ENCODE data around the gene SLC34A3. TPM values are rescaled to one million over a fixed set of nuclear protein-coding genes. Genes with fewer than 3 reads are reported as not detected.
A peak's percentile ranks its signal among the peaks of the same experiment; 100 is the strongest.

Gene SLC34A3
- total RNA-seq, 1 donor from 2014 or later, result not detected

GRCh38 chr9:137192859-137193258 lies 37.8 kb upstream of the SLC34A3 start:
- H3K27me3 ChIP-seq (ENCODE audit: control insufficient read depth, insufficient read depth, low read length), result no peaks in the 10 kb centered on the region
- H3K36me3 ChIP-seq (ENCODE audit: control insufficient read depth, insufficient read depth, low read length), result peaks cover 13% of the 10 kb centered on the region
- no peak for TF ChIP-seq CTCF (IDR thresholded peaks at IDR 0.05; ENCODE audit: insufficient read depth, low read length, severe bottlenecking)
- DNase-seq (ENCODE audit: low read depth) (no peak), FAIRE-seq (no peak)
- no peak overlapping the region for H3K4me3 ChIP-seq (ENCODE audit: low read depth, low read length)

GRCh38 chr9:137193771-137194170 lies 36.9 kb upstream of the SLC34A3 start:
- Histone ChIP-seq H3K4me3 (ENCODE audit: low read depth, low read length) (no peak overlapping the region), H3K27me3 (ENCODE audit: control insufficient read depth, insufficient read depth, low read length) (no peaks in the 10 kb centered on the region), H3K36me3 (ENCODE audit: control insufficient read depth, insufficient read depth, low read length) (peaks cover 13% of the 10 kb centered on the region)
- no peak for TF ChIP-seq CTCF (IDR thresholded peaks at IDR 0.05; ENCODE audit: insufficient read depth, low read length, severe bottlenecking)
- FAIRE-seq (no peak), DNase-seq (ENCODE audit: low read depth) (no peak)

- H3K27me3 ChIP-seq (ENCODE audit: control insufficient read depth, insufficient read depth, low read length), result no peaks in the 10 kb centered on the region
- no peak for TF ChIP-seq CTCF (IDR thresholded peaks at IDR 0.05; ENCODE audit: insufficient read depth, low read length, severe bottlenecking)
- peaks cover 13% of the 10 kb centered on the region for H3K36me3 ChIP-seq (ENCODE audit: control insufficient read depth, insufficient read depth, low read length)
- no peak overlapping the region for H3K4me3 ChIP-seq (ENCODE audit: low read depth, low read length)
- FAIRE-seq (no peak), DNase-seq (ENCODE audit: low read depth) (no peak)
Measured at GRCh38 chr9:137194388-137194787, 36.3 kb upstream of the SLC34A3 start.

GRCh38 chr9:137194909-137195308 lies 35.8 kb upstream of the SLC34A3 start:
- Histone ChIP-seq H3K36me3 (ENCODE audit: control insufficient read depth, insufficient read depth, low read length) (peaks cover 9% of the 10 kb centered on the region), H3K4me3 (ENCODE audit: low read depth, low read length) (no peak overlapping the region), H3K27me3 (ENCODE audit: control insufficient read depth, insufficient read depth, low read length) (no peaks in the 10 kb centered on the region)
- DNase-seq (ENCODE audit: low read depth) (peak; percentile 26), FAIRE-seq (no peak)
- no peak for TF ChIP-seq CTCF (IDR thresholded peaks at IDR 0.05; ENCODE audit: insufficient read depth, low read length, severe bottlenecking)

- DNase-seq (ENCODE audit: low read depth) (no peak), FAIRE-seq (no peak)
- Histone ChIP-seq H3K36me3 (ENCODE audit: control insufficient read depth, insufficient read depth, low read length) (peaks cover 5% of the 10 kb centered on the region), H3K4me3 (ENCODE audit: low read depth, low read length) (no peak overlapping the region), H3K27me3 (ENCODE audit: control insufficient read depth, insufficient read depth, low read length) (no peaks in the 10 kb centered on the region)
- TF ChIP-seq CTCF (IDR thresholded peaks at IDR 0.05; ENCODE audit: insufficient read depth, low read length, severe bottlenecking), result no peak
Measured at GRCh38 chr9:137195525-137196220, 35.0 kb upstream of the SLC34A3 start.
